ENCODE measurements around the gene TBC1D14. TPM values are rescaled to one million over a fixed set of nuclear protein-coding genes. Genes with fewer than 3 reads are reported as not detected.

The TBC1D14 gene
- total and polyA plus RNA-seq, 2 of the 8 experiments (the other 6 are each of a cell fraction or from before 2014, with no cell fraction given): 45.6 to 48.2 TPM

GRCh38 chr4:6914448-6914847, 4.8 kb downstream of the TBC1D14 start:
- no peak for FAIRE-seq
- WGBS, 2 experiments (ENCODE audit: extremely low coverage in 1 of 2, insufficient coverage in 1 of 2, insufficient read length in 1 of 2, insufficient replicate concordance in 2 of 2, low coverage in 1 of 2, low lambda C conversion rate in 2 of 2, missing lambda C conversion rate in 1 of 2): 87% methylated on average over 9 of the region's 9 CpGs; no CpG with 5 or more reads in 1 of the 2 experiments
- H4K20me1 ChIP-seq (replicated peaks in 1 of 2; ENCODE audit: control insufficient read depth in 1 of 2, insufficient read depth in 2 of 2, low read length in 2 of 2): peaks cover 14 to 33% of the 10 kb centered on the region in 2 experiments

More at GRCh38 chr4:6914448-6914847, 4.8 kb downstream of the TBC1D14 start:
- no peak overlapping the region for H2BK20ac ChIP-seq (ENCODE audit: low read length)
- peaks cover 0 to 65% of the 10 kb centered on the region in 2 experiments; a peak in 2 of 4 replicates for H3K79me2 ChIP-seq (ENCODE audit: control insufficient read depth in 1 of 2, insufficient read depth in 2 of 2, low read length in 2 of 2)
- no peak overlapping the region for H2AFZ ChIP-seq (ENCODE audit: low read length)
- H4K8ac ChIP-seq (ENCODE audit: extremely low read depth, insufficient read depth, low read length): no peak overlapping the region
- no peak overlapping the region for H2BK12ac ChIP-seq (ENCODE audit: low read depth, low read length)
- ChIA-PET POLR2A (ENCODE audit: partially characterized antibody) (interaction anchor here (1.3 kb wide), 1 partner anchor 57 kb away, joined by 5 read pairs; no protein-coding TSS in a partner anchor), CTCF (ENCODE audit: partially characterized antibody) (interaction anchor here (0.6 to 9.7 kb wide), 10 partner anchors 10 to 1520 kb away, joined by 3 to 56 read pairs (median 4); no protein-coding TSS in a partner anchor)
- no peaks in the 10 kb centered on the region for H3K9me3 ChIP-seq (ENCODE audit: insufficient read depth in 2 of 2, low read depth in 1 of 2, low read length in 1 of 2)
- no peaks in the 10 kb centered on the region for H3K36me3 ChIP-seq (ENCODE audit: control insufficient read depth in 2 of 4, insufficient read depth in 4 of 4, low read length in 3 of 4)
- H3K4me2 ChIP-seq (ENCODE audit: insufficient read depth in 1 of 2, low read depth in 2 of 2, low read length in 2 of 2): no peak overlapping the region
- no peak overlapping the region for H2BK15ac ChIP-seq (ENCODE audit: low read length)
- H3K9ac ChIP-seq (replicated peaks in 1 of 4; ENCODE audit: extremely low read depth in 1 of 4, low read depth in 3 of 4, low read length in 3 of 4): no peak overlapping the region
- H3K27ac ChIP-seq (ENCODE audit: low read depth, low read length): no peak overlapping the region
- no peak overlapping the region for H2BK120ac ChIP-seq (replicated peaks; ENCODE audit: low read depth, low read length)
- H3K4me1 ChIP-seq (replicated peaks in 1 of 4; ENCODE audit: control insufficient read depth in 3 of 4, insufficient read depth in 4 of 4, low read length in 3 of 4): peaks cover 4 to 36% (median 15%) of the 10 kb centered on the region in 4 experiments
- peaks cover 0 to 12% (median 5%) of the 10 kb centered on the region in 4 experiments; a peak in 4 of 7 replicates for H3K27me3 ChIP-seq (replicated peaks in 1 of 4; ENCODE audit: control insufficient read depth in 3 of 4, extremely low read depth in 1 of 4, insufficient read depth in 3 of 4, low read length in 3 of 4)
- no peak overlapping the region for H3K4ac ChIP-seq (replicated peaks; ENCODE audit: insufficient read length, low read depth, low read length)
- no peak overlapping the region for H2AK5ac ChIP-seq (ENCODE audit: low read depth, low read length)
- H4K5ac ChIP-seq (ENCODE audit: insufficient read length, low read depth, low read length): no peak overlapping the region
- no peak overlapping the region for H2BK5ac ChIP-seq (ENCODE audit: low read depth, low read length)
- no peak overlapping the region for H4K91ac ChIP-seq (replicated peaks; ENCODE audit: insufficient read length, low read length)
- peaks cover 6% of the 10 kb centered on the region for H3K23me2 ChIP-seq (ENCODE audit: low read depth, low read length)
- H3K18ac ChIP-seq (ENCODE audit: extremely low read depth, low read length): no peak overlapping the region
- no peak overlapping the region for H3K4me3 ChIP-seq (ENCODE audit: extremely low read depth in 1 of 4, insufficient read depth in 2 of 4, low read depth in 3 of 4, low read length in 4 of 4)
- no peak overlapping the region for H3K14ac ChIP-seq (ENCODE audit: insufficient read length)
- peaks cover 18% of the 10 kb centered on the region for H3K79me1 ChIP-seq (ENCODE audit: low read depth, low read length)
- DNase-seq (ENCODE audit: low read depth in 1 of 2, low spot score in 2 of 2): no peak
- TF ChIP-seq SRF (IDR thresholded peaks at IDR 0.05; ENCODE audit: low read depth, low read length) (no peak), RAD21 (IDR thresholded peaks at IDR 0.05 in 1 of 2, conservative IDR thresholded peaks at IDR 0.05 in 1 of 2; ENCODE audit: low read depth in 2 of 2, low read length in 2 of 2) (no peak), EZH2 (IDR thresholded peaks at IDR 0.05; ENCODE audit: low read depth, low read length, severe bottlenecking) (no peak)
- no peak overlapping the region for H3K56ac ChIP-seq (replicated peaks; ENCODE audit: insufficient read length, low read depth, low read length)
- no peak overlapping the region for H3K23ac ChIP-seq (ENCODE audit: insufficient read length)
